GM12878 (cell line): ENCODE measurements around the gene APBB1IP. TPM values are rescaled to one million over a fixed set of nuclear protein-coding genes. Genes with fewer than 3 reads are reported as not detected.
A peak's percentile ranks its signal among the peaks of the same experiment; 100 is the strongest.

Experiments
- ATAC-seq: fragments of 200-7000 bp; cut with Tn5 transposase; 3 replicates; pipeline ENCODE4 v1.9.1; 2020; ENCODE audit warnings: mild to moderate bottlenecking, moderate library complexity
- BruUV-seq: library from RNA; stranded (reverse); fragments of 400-500 nt; replicated peaks from 2 replicates; lab custom pipeline; 2021; lab: Mats Ljungman, UMichigan
- CTCF ChIA-PET: fragments of 300-600 bp; sonication (Branson Sonifier 250); formaldehyde crosslinking; extraction: SDS; loops from one replicate; lab custom pipeline; 2021; ENCODE audit warnings: inconsistent platforms; lab: Yijun Ruan, JAX
- POLR2A ChIA-PET: fragments of 350-600 bp; formaldehyde crosslinking; extraction: SDS; loops from one replicate; lab custom pipeline; 2021; ENCODE audit warnings: inconsistent platforms; lab: Charles Lee
- RAD21 ChIA-PET: fragments of 300-600 bp; sonication (Branson Sonifier 250); formaldehyde crosslinking; loops from one replicate; lab custom pipeline; 2023; ENCODE audit warnings: antibody characterized with exemption; ENCODE audit not compliant: unreplicated experiment; lab: Charles Lee
- SMC1A ChIA-PET: fragments of 300-600 bp; sonication (Branson Sonifier 250); formaldehyde crosslinking; loops from one replicate; lab custom pipeline; 2023; ENCODE audit not compliant: unreplicated experiment, uncharacterized antibody; lab: Charles Lee
- DNase-seq: peaks from one replicate; pipeline ENCODE4 v3.0.0-alpha.2; 2011; ENCODE audit warnings: low read depth, low spot score
- FAIRE-seq: peaks from 3 replicates; lab custom pipeline; 2011; peaks lifted over from hg19 to GRCh38; lab: Jason Lieb, UNC
- H2AFZ ChIP-seq: 2 replicates; pipeline ENCODE4 v1.6.0; 2011; ENCODE audit warnings: low read depth, low read length, control low read depth; ENCODE audit not compliant: control insufficient read depth
- H3K27ac ChIP-seq: 2 replicates; pipeline ENCODE4 v1.5.1; 2011; ENCODE audit warnings: control low read depth; ENCODE audit not compliant: control insufficient read depth, insufficient read depth
- H3K27me3 ChIP-seq, 2 experiments: replicated peaks in 1 of 2; 2 replicates each; pipeline versions ENCODE4 v1.6.0 to v1.6.1; 2011; ENCODE audit warnings: low read length in 1 of 2; ENCODE audit not compliant: control insufficient read depth in 2 of 2, insufficient read depth in 2 of 2
- H3K36me3 ChIP-seq, 2 experiments: 2 replicates each; pipeline ENCODE4 v1.5.1; 2011; ENCODE audit warnings: low read length in 1 of 2; ENCODE audit not compliant: control insufficient read depth in 2 of 2, insufficient read depth in 2 of 2
- H3K4me1 ChIP-seq: 2 replicates; pipeline ENCODE4 v1.6.1; 2011; ENCODE audit warnings: mild to moderate bottlenecking, low read length, moderate library complexity, mixed read lengths; ENCODE audit not compliant: control insufficient read depth, insufficient read depth
- H3K4me2 ChIP-seq: 2 replicates; pipeline ENCODE4 v1.6.0; 2011; ENCODE audit warnings: control low read depth; ENCODE audit not compliant: control insufficient read depth, insufficient read depth
- H3K4me3 ChIP-seq: fragments of 200-600 bp; sonication (generic); 2 replicates; pipeline ENCODE4 v1.5.1; 2016
- H3K79me2 ChIP-seq: 2 replicates; pipeline ENCODE4 v1.6.0; 2011; ENCODE audit warnings: low read length; ENCODE audit not compliant: control insufficient read depth, insufficient read depth
- H3K9ac ChIP-seq: 2 replicates; pipeline ENCODE4 v1.8.0; 2011; ENCODE audit warnings: low read length, control low read depth, mixed read lengths; ENCODE audit not compliant: control insufficient read depth, insufficient read depth
- H3K9me3 ChIP-seq: replicated peaks from 3 replicates; pipeline ENCODE4 v1.5.1; 2011; ENCODE audit warnings: mild to moderate bottlenecking, low read length; ENCODE audit not compliant: control insufficient read depth, insufficient read depth
- H4K20me1 ChIP-seq: 2 replicates; pipeline ENCODE4 v1.6.0; 2011; ENCODE audit not compliant: control insufficient read depth, insufficient read depth
- CBX5 ChIP-seq: sonication (generic); IDR thresholded peaks from 2 replicates; pipeline ENCODE4 v1.6.1; 2016; ENCODE audit warnings: low read depth, moderate library complexity, mild to moderate bottlenecking, inconsistent platforms
- CHD1 ChIP-seq: IDR thresholded peaks from 2 replicates; pipeline ENCODE4 v1.6.1; 2012; ENCODE audit warnings: low read depth, low read length, improper control_type of control experiment
- IKZF1 ChIP-seq: fragments of 450-650 bp; conservative IDR thresholded peaks from 2 replicates; pipeline ENCODE4 v1.6.1; 2017; ENCODE audit warnings: antibody characterized with exemption, mild to moderate bottlenecking
- IRF4 ChIP-seq: IDR thresholded peaks from 2 replicates; pipeline ENCODE4 v1.6.1; 2011; ENCODE audit warnings: low read depth, low read length
- POU2F2 ChIP-seq: IDR thresholded peaks from 3 replicates; pipeline ENCODE4 v1.6.1; 2011; ENCODE audit warnings: low read depth, mild to moderate bottlenecking, low read length, borderline replicate concordance
- SIX5 ChIP-seq: IDR thresholded peaks from 2 replicates; pipeline ENCODE4 v1.6.1; 2011; ENCODE audit warnings: mild to moderate bottlenecking, low read depth, low read length, moderate library complexity; ENCODE audit not compliant: severe bottlenecking
- SREBF2 ChIP-seq: IDR thresholded peaks from 2 replicates; pipeline ENCODE4 v1.6.1; 2012; ENCODE audit warnings: mild to moderate bottlenecking, low read length
- TBL1XR1 ChIP-seq: IDR thresholded peaks from 2 replicates; pipeline ENCODE4 v1.6.1; 2012; ENCODE audit warnings: low read depth, low read length, improper control_type of control experiment
- WGBS: methylation state at CpG from one replicate; pipeline ENCODE4 v1.1.6; 2016; ENCODE audit warnings: low lambda C conversion rate; ENCODE audit not compliant: insufficient replicate concordance, insufficient coverage; ENCODE audit errors: missing lambda C conversion rate; 5-methylcytosine and 5-hydroxymethylcytosine counted together
- in situ Hi-C: fragments of 300-500 bp; cut with MboI; formaldehyde crosslinking; loops from 9 replicates; pipeline ENCODE4 v1.14.3; 2018; ENCODE audit warnings: mixed read lengths
- intact Hi-C: fragments of 100-400 bp; cut with micrococcal nuclease; formaldehyde crosslinking; loops from one replicate; pipeline ENCODE4 v1.14.2; 2022; ENCODE audit not compliant: unreplicated experiment
- polyA plus RNA-seq, 11 experiments: library from polyadenylated mRNA; depleted of rRNA in 4 of 11; unstranded in 6 of 11; stranded (reverse) in 5 of 11; fragments of >200 nt; fragmentation: Nextera tagmentation in 4 of 11; fragmentation: Illumina TruSeq in 1 of 11; extraction: Ambion mirVana in 4 of 11; extraction: Trizol in 1 of 11; gene quantifications; 1 replicate in 1 of 11; 2 replicates in 10 of 11; pipeline versions ENCODE4 v1.2.1 to v1.2.3, GENCODE V29; 2011 to 2016; ENCODE audit warnings: inconsistent platforms in 2 of 11, missing spikeins in 2 of 11, low read depth in 1 of 11
- total RNA-seq, 4 experiments: library from RNA; depleted of rRNA in 3 of 4; stranded (reverse); fragments of >200 nt in 3 of 4; fragmentation: Illumina TruSeq in 1 of 4; extraction: Trizol in 1 of 4; gene quantifications; 2 replicates each; pipeline versions ENCODE4 v1.2.1 to v1.2.3, GENCODE V29; 2013 to 2021
- TF ChIP-seq, protein P1 (sequence below): fragments of 450-650 bp; IDR thresholded peaks from 2 replicates; pipeline ENCODE4 v1.6.1; 2018; ENCODE audit warnings: mild to moderate bottlenecking, low read depth, moderate library complexity; ENCODE audit not compliant: partially characterized antibody
- TF ChIP-seq, protein P2 (sequence below): IDR thresholded peaks from 2 replicates; pipeline ENCODE4 v1.6.1; 2012; ENCODE audit warnings: low read depth, low read length, improper control_type of control experiment
- TF ChIP-seq, protein P3 (sequence below): fragments of 450-650 bp; IDR thresholded peaks from 2 replicates; pipeline ENCODE4 v1.6.1; 2017; ENCODE audit warnings: low read depth, mild to moderate bottlenecking, moderate library complexity
- TF ChIP-seq, protein P4 (sequence below): fragments of 450-650 bp; IDR thresholded peaks from 2 replicates; pipeline ENCODE4 v1.6.1; 2016; ENCODE audit warnings: mild to moderate bottlenecking
- TF ChIP-seq, protein P5 (sequence below): fragments of 150-350 bp; IDR thresholded peaks from 2 replicates; pipeline ENCODE4 v1.6.1; 2014; ENCODE audit warnings: mild to moderate bottlenecking, low read depth, low read length

The APBB1IP gene
- total and polyA plus RNA-seq, 10 of the 15 experiments (the other 5 are each of a cell fraction or from before 2014, with no cell fraction given) = 7.3 to 67.4 (median 19.9) TPM

DNA sequence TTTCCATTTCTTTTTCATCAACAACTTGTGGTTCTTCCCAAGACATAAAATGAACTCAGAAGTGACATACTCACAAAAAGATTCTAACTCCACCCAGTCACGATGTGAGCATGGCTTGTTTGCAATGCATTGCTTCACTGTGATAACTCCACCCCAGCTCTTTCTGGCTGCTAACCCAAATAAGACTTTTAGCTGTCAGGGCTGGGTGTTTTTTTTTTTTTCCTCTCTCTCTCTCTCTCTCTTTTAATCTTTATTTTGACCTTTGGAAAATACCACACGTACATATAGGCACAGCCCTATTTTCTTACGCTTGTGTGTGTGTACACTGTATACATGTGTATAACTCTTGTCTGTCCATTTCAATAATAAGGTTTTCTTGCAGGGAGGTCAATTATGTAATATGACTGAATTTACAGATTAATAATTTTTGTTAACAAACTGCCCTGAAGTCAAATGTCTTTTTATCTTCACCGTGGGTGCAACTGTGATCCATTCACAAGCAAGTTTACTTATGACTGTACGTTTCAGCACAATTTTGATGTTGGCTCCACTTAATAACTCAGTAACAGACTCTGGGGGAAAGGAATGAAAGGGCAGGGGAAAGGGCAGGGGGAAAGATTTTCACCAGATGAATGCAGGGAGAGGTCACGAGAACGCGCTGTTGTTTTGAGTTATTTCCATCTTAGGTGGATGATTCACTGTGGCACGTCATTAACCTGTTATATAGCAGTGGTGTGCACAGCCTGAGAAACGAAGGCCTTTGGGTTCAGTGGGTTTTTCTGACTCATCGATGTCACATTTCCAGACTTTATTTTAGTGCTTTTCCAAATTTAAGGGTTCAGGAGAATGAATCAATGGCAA is 49.1 kb downstream of the APBB1IP start:
- Histone ChIP-seq H3K9ac (no peak overlapping the region), H3K9me3 (peaks cover 3% of the 10 kb centered on the region; the same call in 2 of the 3 replicates), H3K36me3 (peaks cover 0 to 12% of the 10 kb centered on the region in 2 experiments), H2AFZ (no peak overlapping the region), H3K79me2 (peaks cover 60% of the 10 kb centered on the region), H3K4me1 (peaks cover 9% of the 10 kb centered on the region), H3K27ac (peak overlapping the region; percentile 67), H4K20me1 (no peaks in the 10 kb centered on the region), H3K4me2 (peak overlapping the region; percentile 39), H3K27me3 (no peaks in the 10 kb centered on the region), H3K4me3 (peak overlapping the region; percentile 11; the same call in 1 of the 2 replicates)
- FAIRE-seq (peak; percentile 61), ATAC-seq (peak; percentile 94), DNase-seq (peak; percentile 79)
- intact Hi-C loops (loop anchor here (2.0 to 5.0 kb wide), 3 partner anchors 38 to 150 kb away; no protein-coding TSS in a partner anchor), in situ Hi-C loops (no loop called here)
- RAD21 ChIA-PET = interaction anchor here (0.6 to 1.7 kb wide), 10 partner anchors 11 to 237 kb away, joined by 3 to 9 read pairs (median 4); partner anchors contain the start of gene APBB1IP
- BruUV-seq = no TSS peak
- SMC1A ChIA-PET = interaction anchor here (0.6 to 1.9 kb wide), 13 partner anchors 10 to 1017 kb away, joined by 3 to 7 read pairs (median 3); no protein-coding TSS in a partner anchor
- CTCF ChIA-PET = interaction anchor here (0.6 kb wide), 1 partner anchor 88 kb away, joined by 3 read pairs; no protein-coding TSS in a partner anchor
- POLR2A ChIA-PET = interaction anchor here (0.6 to 1.9 kb wide), 4 partner anchors 19 to 79 kb away, joined by 3 to 4 read pairs (median 4); no protein-coding TSS in a partner anchor
- WGBS = 9% methylated on average over 11 of the region's 11 CpGs
- TF ChIP-seq, protein P1, sequence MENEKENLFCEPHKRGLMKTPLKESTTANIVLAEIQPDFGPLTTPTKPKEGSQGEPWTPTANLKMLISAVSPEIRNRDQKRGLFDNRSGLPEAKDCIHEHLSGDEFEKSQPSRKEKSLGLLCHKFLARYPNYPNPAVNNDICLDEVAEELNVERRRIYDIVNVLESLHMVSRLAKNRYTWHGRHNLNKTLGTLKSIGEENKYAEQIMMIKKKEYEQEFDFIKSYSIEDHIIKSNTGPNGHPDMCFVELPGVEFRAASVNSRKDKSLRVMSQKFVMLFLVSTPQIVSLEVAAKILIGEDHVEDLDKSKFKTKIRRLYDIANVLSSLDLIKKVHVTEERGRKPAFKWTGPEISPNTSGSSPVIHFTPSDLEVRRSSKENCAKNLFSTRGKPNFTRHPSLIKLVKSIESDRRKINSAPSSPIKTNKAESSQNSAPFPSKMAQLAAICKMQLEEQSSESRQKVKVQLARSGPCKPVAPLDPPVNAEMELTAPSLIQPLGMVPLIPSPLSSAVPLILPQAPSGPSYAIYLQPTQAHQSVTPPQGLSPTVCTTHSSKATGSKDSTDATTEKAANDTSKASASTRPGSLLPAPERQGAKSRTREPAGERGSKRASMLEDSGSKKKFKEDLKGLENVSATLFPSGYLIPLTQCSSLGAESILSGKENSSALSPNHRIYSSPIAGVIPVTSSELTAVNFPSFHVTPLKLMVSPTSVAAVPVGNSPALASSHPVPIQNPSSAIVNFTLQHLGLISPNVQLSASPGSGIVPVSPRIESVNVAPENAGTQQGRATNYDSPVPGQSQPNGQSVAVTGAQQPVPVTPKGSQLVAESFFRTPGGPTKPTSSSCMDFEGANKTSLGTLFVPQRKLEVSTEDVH = no peak
- TF ChIP-seq CHD1 = no peak
- TF ChIP-seq SIX5 = no peak
- TF ChIP-seq, protein P2, sequence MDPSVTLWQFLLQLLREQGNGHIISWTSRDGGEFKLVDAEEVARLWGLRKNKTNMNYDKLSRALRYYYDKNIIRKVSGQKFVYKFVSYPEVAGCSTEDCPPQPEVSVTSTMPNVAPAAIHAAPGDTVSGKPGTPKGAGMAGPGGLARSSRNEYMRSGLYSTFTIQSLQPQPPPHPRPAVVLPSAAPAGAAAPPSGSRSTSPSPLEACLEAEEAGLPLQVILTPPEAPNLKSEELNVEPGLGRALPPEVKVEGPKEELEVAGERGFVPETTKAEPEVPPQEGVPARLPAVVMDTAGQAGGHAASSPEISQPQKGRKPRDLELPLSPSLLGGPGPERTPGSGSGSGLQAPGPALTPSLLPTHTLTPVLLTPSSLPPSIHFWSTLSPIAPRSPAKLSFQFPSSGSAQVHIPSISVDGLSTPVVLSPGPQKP = no peak
- TF ChIP-seq CBX5 = no peak
- TF ChIP-seq TBL1XR1 = 0 out of 2 replicates have a peak, but pooled peaks have one; percentile 14
- TF ChIP-seq POU2F2 = 0 out of 3 replicates have a peak, but pooled peaks have one; percentile 12
- TF ChIP-seq, protein P3, sequence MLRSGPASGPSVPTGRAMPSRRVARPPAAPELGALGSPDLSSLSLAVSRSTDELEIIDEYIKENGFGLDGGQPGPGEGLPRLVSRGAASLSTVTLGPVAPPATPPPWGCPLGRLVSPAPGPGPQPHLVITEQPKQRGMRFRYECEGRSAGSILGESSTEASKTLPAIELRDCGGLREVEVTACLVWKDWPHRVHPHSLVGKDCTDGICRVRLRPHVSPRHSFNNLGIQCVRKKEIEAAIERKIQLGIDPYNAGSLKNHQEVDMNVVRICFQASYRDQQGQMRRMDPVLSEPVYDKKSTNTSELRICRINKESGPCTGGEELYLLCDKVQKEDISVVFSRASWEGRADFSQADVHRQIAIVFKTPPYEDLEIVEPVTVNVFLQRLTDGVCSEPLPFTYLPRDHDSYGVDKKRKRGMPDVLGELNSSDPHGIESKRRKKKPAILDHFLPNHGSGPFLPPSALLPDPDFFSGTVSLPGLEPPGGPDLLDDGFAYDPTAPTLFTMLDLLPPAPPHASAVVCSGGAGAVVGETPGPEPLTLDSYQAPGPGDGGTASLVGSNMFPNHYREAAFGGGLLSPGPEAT = peak; percentile 91
- TF ChIP-seq IRF4 = peak; percentile 76
- TF ChIP-seq, protein P4, sequence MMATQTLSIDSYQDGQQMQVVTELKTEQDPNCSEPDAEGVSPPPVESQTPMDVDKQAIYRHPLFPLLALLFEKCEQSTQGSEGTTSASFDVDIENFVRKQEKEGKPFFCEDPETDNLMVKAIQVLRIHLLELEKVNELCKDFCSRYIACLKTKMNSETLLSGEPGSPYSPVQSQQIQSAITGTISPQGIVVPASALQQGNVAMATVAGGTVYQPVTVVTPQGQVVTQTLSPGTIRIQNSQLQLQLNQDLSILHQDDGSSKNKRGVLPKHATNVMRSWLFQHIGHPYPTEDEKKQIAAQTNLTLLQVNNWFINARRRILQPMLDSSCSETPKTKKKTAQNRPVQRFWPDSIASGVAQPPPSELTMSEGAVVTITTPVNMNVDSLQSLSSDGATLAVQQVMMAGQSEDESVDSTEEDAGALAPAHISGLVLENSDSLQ = no peak
- peak; percentile 90 for TF ChIP-seq IKZF1
- TF ChIP-seq, protein P5, sequence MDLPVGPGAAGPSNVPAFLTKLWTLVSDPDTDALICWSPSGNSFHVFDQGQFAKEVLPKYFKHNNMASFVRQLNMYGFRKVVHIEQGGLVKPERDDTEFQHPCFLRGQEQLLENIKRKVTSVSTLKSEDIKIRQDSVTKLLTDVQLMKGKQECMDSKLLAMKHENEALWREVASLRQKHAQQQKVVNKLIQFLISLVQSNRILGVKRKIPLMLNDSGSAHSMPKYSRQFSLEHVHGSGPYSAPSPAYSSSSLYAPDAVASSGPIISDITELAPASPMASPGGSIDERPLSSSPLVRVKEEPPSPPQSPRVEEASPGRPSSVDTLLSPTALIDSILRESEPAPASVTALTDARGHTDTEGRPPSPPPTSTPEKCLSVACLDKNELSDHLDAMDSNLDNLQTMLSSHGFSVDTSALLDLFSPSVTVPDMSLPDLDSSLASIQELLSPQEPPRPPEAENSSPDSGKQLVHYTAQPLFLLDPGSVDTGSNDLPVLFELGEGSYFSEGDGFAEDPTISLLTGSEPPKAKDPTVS = no peak
- TF ChIP-seq SREBF2 = no peak
